CD4-positive, alpha-beta T cell treated with Interleukin-1 beta for 1 hour (primary cell): ENCODE measurements around the gene IKBIP.
A peak's percentile ranks its signal among the peaks of the same experiment; 100 is the strongest.
"Not testable (repeated sequence)": the region's sequence is repeated elsewhere in the genome, so short reads cannot be mapped to it uniquely, and the experiment has no call there.

Source experiments
- DNase-seq, 2 donors: peaks; one replicate each; pipeline ENCODE4 v3.0.0-alpha.2; 2020 to 2022

The IKBIP gene

DNA sequence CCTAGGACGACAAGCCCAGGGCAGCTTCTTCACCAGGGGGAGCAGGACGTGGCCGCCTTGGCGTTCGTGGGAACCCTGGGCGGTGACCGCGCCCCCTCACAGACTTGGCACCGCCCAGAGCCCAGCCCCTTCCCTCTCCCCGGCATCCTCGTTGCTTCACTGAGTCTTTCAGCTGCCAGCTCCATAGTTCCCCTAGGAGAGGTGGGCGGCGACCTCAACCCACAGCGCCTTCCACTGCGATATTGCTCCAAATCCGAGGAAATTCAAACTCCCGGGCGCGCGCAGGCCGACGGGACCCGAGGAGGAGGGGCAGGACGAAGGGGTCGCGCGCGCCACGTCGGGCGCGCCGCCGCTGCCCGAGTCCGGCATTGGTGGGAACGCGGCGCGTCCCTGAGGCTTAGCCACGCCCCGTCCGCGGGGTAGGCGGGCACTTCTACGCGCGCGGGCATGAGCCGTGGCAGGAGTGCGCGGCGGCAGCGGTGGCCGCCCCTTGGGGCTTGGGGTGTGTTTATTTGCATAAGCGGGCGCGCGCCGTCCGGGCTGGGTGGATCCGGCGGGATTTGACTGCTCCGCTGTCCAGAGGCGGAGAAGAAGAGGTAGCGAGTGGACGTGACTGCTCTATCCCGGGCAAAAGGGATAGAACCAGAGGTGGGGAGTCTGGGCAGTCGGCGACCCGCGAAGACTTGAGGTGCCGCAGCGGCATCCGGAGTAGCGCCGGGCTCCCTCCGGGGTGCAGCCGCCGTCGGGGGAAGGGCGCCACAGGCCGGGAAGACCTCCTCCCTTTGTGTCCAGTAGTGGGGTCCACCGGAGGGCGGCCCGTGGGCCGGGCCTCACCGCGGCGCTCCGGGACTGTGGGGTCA, at the start of gene IKBIP, which contains the start of gene APAF1:
IKBIP (minus strand) TSS at position 77 of the 860 bp plus-strand sequence. CDS start 87 bp downstream, outside the sequence.
APAF1 (plus strand) TSS at position 579 of the 860 bp plus-strand sequence. CDS start 3,070 bp downstream, outside the sequence.
- peak; percentile 94 to 96 for DNase-seq

GRCh38 chr12:98691351-98691750, 46.8 kb upstream of the IKBIP start:
- no peak for DNase-seq

GRCh38 chr12:98686603-98687002, 42.0 kb upstream of the IKBIP start:
- no peak for DNase-seq

GRCh38 chr12:98684199-98684598, 39.6 kb upstream of the IKBIP start:
- DNase-seq = no peak

- DNase-seq = no peak
Observed at GRCh38 chr12:98679611-98680005, 35.0 kb upstream of the IKBIP start.

GRCh38 chr12:98678946-98679610, 34.5 kb upstream of the IKBIP start:
- no peak for DNase-seq

DNA sequence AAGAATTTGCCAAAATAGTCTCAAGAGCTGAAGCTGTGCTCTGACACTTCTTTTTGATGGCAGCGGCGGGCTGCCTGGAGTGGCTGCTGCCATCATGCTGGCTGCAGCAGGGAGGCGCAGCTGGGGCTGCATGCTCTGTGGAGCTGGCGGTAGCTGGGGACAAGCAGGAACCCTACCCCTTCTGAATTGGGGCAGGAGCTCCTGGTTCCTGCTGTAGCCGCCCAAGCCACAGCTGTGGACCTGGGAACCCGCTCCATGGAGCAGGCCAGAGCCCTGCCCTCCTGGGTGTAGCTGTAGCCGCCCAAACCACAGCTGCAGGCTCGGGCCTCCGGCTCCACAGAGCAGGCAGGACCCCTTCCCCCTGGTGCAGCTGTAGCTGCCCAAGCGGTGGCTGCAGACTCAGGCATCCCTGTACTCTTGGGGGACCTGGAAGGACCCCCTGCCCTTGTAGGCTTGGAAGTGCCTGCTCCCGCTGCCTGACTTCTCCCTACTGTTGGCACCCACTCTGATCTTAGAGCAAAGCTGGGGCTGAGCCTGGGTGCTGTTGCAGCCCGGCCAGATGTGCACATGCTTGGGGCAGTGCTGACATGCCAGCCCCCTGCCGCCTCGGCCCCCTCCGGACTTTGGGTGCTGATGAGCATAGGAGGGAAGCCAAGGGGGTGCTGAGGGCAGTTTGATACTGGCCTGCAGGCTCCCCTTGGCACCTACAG, 33.8 kb upstream of the IKBIP start:
- no peak for DNase-seq

DNA sequence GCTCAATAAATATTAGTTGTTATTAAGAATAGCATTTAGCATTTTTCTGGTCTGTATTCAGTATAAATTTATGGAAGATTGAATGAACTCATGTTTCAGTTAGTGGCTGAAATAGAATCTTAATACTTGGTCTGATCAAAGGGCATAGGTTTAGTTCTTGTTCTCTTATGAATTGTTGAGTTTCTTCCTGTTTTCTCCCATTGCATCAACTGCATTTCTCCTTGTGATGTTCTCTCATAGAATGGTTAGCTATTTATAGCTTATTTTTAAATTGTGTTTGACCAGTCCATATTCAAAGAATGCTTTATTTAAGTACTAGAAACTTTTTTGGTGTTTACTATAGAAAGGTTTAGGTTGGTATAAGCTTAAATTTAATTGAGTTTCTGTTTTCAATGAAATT, 30.3 kb upstream of the IKBIP start:
- DNase-seq = no peak

GRCh38 chr12:98671459-98671858, 26.9 kb upstream of the IKBIP start:
- no peak for DNase-seq

- DNase-seq = no peak
Observed at GRCh38 chr12:98669751-98670150, 25.2 kb upstream of the IKBIP start.

DNA sequence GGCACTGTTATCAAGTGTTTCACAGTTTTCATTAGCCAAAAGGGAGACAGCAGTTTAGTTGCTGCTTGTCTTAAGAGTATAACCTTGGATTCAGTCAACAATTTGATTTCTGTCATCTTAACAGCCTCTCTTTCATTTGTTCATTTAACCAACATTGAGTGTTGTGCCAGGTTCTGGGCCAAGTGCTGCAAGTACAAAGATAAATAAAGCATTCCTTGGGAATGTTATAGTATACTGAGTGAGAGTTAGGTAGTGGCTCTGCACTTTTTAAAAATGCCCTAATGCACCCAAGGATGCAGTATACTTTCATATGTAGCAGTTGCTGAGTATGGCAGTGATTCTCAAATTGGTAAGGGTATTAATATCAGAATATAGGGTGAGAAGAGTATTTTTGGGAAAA, 15.9 kb upstream of the IKBIP start:
- DNase-seq = no peak

DNA sequence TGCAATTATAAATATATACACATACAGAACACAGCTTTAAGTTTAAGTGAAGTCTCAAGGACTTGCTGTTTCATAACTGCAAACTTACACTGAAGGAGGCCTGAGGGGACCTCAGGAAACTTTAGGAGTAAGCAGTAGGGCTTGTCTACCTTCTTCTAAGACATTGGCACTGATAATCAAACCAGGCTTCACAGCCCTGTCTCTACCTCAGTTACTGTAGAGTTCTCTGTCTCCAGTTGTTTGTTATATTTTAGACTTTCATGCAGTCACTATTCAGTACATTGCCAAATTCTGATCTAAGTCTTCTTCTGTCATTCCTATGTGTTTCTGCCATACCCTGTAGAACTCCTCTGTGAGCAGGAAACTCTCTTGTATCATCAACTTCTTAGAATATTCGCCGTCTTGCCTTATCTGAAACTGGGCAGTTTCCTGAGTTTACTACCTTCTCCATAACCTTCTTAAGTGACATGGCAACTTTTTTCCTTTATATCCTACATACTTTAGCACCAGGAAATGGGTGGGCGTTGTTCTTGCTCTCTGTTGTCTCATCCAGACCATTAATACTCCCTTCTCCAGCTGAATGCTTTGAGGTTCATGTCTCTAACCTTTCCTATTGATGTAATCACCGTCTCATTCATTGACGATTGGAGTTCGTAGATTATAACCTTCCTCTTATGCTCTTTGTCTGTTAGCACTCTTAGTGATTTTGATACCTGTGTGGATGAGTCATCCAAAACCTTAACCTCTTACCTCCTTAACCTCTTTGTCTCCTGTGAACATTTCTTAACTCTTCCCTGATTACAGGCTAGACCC, 11.9 kb upstream of the IKBIP start:
- DNase-seq = no peak

DNA sequence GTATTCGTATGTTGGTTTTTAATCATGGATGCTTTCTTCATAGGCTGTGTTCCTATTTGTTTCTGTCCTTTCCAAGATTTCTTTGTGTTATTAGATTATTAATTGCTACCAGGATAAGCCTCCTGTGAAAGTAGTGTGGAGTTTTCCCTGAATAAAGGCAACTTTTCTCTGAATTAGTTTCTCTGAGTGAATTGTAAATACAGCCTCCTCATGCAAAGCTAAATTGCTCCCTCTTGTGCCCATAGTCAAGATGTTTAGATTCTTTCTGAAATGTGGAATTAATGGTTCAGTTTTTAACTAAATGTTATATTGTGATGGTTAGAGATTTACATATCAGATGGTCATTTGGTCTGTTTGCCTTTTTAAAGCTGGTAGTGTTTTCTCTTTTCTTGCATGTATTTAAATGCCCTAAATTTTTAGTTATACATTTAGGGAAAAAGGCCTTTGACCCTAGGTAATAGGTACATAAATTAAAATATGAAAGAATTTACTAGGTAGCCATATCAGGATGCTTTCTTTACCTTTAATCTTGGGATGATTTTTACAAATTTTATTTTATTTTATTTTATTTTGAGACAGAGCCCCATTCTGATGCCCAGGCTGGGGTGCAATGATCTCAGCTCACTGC, 9.4 kb upstream of the IKBIP start:
- peak in 1 of 2 donors; percentile 63 for DNase-seq

DNA sequence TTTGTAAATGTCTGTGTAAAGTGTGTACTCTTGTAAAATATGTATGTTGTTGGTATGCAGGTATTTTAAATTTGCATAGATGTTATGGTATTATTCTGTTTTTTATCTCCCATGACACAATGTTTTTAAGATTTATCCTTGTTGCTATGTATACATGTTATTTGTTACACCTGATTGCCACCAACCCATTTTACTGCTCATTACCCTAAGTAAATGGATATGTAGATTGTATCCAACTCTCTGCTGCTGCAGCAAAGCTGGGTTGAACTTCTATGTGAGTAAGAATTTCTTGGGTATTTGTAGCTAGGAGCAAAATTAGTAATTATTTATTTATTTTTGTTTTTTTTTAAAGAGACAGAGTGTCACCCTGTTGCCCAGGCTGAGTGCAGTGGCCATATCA, 6.7 kb upstream of the IKBIP start:
- DNase-seq = no peak

DNA sequence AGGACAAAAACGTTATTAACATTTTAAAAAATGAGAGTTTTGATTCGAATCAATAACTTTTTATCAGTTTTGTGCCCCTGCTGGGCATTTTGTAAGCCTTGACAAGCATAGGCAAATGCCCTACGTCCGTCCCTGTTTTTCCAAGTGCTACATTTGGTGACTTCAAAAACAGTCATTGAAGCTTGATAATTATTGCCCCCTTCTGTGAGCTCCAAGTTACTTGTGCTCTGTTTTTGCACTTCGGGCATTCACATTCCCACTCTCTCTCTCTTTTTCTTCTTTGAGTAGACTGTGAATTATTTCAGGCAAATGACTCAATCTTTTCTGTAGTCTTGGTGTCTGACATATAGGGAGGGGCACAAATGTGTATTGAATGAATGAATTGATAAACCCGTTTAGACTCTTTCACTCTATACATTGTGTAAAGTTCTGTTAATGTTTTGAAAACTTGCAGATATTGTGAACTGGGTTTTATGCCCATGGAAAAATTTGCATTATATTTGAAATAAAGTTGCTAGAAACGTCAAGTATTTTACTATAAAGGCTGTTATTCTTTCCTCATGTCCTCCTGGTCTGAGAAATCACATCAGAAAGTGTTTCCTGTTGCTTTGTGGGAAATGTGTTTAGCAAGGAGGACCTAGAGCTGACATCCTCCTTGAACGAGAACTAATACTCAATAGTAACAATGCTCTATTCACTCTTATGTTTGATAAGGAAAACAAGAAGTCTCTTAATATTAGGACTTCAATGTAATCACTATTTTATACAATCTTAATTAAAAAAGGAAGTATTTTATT, 1.9 kb upstream of the IKBIP start:
- no peak for DNase-seq

DNA sequence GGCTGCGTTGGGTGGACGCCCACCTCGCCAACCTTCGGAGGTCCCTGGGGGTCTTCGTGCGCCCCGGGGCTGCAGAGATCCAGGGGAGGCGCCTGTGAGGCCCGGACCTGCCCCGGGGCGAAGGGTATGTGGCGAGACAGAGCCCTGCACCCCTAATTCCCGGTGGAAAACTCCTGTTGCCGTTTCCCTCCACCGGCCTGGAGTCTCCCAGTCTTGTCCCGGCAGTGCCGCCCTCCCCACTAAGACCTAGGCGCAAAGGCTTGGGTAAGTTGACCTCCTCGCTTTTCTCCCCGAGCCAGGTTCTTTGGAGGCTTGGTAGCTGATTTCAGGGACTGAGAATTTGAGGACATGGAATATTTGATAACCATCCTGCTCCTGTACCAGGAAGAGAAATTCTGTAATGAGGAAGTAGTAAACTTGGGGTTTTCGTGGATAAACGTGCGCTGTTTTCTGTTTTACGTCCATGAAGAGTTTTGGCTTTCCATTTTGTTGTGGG, 1.0 kb upstream of the IKBIP start:
- no peak for DNase-seq

- no peak for DNase-seq
Observed at GRCh38 chr12:98644433-98644711, 216 bp downstream of the IKBIP start.

GRCh38 chr12:98642801-98643200, 1.8 kb downstream of the IKBIP start:
- not testable (repeated sequence) for DNase-seq

DNA sequence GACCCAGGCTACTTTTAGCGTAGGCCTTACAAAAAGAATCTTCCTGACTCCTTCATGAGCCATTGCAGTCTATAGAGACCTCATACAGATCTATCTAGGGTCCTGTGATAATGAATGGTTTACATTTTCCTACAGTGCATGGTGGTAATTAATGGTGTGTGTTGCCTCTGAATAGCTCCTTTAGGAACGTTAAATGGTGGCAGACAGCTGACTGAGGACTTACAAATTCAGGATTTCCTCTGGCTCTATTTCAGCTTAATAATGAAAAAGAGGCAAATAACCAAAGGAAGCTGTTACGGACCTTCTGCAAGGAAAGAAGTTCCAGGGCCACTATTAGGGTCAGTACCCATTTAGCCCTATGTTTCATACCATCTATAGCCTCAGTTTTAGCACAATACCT, 5.1 kb downstream of the IKBIP start:
- DNase-seq = no peak

DNA sequence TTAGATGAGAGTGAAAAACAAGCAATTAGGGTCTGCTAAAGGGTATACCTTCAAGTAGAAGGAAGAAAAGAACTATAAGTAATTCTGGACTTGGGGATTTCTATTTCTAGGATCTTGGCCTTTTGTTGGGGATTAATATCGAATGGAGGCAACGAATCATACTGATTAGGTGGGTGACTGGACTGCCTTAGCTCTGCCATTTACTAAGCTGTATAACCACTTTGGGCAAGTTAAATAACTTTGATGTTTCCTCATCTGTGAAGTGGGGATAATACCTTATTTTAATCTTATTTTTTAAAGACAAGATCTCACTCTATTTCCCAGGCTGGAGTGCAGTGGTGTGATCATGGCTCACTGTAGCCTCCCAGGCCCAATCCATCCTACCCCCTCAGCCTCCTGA, 6.6 kb downstream of the IKBIP start:
- DNase-seq = no peak

- DNase-seq = no peak
Observed at GRCh38 chr12:98637068-98637467, 7.5 kb downstream of the IKBIP start.
